GM21447 (cell line): ENCODE measurements around the gene ABCD3.
"Not testable (repeated sequence)": the region's sequence is repeated elsewhere in the genome, so short reads cannot be mapped to it uniquely, and the experiment has no call there.

Source experiments
- ATAC-seq: cut with Tn5 transposase; IDR thresholded peaks from one replicate; pipeline ENCODE4 v1.9.1; 2021; ENCODE audit not compliant: unreplicated experiment

Gene ABCD3

DNA sequence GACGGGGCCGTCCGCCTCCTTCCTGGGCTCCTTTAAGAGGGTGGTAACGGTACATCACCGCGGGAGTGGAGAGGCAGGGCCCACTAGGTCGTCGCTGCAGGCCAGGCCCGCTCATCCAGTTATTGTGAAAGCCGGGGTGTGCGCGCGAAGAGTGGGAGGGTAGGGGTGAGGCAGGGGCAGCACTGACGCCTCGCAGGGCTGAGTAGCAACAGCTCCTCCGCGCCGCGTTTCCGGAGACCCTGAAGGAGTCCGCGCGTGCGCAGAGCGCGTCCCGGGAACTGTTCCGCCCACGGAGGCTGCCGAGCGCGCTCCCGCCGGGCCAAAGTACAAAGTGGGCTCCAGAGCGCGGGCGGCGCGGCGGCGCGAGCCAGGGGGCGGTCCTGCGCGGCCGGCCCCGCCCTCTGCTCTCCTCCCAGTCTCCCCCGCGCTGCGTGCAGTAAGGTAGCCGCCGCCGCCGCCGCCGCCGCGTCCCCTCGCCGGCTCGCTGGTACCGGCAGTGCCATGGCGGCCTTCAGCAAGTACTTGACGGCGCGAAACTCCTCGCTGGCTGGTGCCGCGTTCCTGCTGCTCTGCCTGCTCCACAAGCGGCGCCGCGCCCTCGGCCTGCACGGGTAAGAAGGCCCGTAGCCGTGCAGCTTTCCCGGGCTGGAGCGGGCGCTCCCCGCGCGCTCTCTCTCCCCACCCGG is at the start of gene ABCD3:
TSS of gene ABCD3 (plus strand) at position 412 of the 686 bp plus-strand sequence. CDS start at position 502, 90 bp downstream.
- peak; percentile 91 for ATAC-seq

- ATAC-seq = not testable (repeated sequence)
Measured at GRCh38 chr1:94372771-94373170, 45.4 kb upstream of the ABCD3 start.

- ATAC-seq = not testable (repeated sequence)
Measured at GRCh38 chr1:94373311-94373710, 44.9 kb upstream of the ABCD3 start.

- not testable (repeated sequence) for ATAC-seq
Measured at GRCh38 chr1:94375666-94376065, 42.5 kb upstream of the ABCD3 start.

DNA sequence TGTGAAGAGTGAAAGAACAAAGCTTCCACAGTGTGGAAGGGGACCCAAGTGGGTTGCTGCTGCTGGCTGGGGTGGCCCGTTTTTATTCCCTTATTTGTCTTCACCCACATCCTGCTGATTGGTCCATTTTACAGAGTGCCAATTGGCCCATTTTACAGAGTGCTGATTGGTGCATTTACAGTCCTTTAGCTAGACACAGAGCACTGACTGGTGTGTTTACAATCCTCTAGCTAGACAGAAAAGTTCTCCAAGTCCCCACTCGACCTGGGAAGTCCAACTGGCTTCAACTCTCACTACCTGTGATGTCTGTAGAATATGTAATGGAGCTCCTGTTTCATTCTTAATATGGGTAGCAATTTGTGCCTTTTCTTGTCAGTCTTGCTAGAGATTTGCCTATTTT is 39.7 kb upstream of the ABCD3 start:
- ATAC-seq = not testable (repeated sequence)

DNA sequence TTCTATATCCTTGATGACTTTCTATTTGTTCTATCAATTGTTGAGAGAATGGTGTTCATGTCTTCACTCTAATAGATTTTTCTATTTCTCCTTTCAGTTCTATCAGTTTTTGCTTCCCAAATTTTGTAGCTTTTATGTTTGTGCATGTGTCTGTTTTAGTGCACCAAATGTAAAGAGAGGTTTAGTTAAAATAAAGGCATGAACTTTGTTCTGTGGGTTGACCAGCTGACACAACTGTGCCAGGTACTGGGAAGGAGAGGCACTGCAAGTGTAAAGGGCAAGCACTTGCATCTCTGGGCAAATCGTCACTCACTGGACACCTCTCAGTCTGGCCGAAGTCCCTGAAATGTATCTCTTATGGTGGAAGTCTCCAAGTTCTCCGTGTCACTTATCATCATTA is 38.6 kb upstream of the ABCD3 start:
- no peak for ATAC-seq

- no peak for ATAC-seq
Measured at GRCh38 chr1:94382201-94382600, 36.0 kb upstream of the ABCD3 start.

DNA sequence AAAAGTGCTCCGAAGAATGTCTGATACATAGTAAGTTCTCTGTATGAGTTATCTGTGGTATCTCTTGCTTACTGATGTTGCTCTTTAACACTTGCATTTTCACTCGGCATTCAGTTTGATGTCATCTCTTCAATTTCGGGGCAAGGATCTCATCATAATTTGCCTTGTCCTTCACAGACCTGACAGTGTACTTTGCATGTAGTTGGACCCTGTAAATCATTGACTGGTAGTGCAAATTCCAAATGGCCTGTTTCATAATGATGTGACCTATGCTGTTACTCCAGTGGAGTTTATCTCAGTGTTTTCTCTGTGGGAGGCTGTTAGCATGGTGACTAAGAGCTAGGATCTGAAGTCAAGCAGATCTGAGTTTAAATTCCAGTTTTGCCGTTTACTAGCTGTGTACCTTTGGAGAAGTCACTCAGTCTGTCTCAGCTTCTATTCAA is 34.2 kb upstream of the ABCD3 start:
- no peak for ATAC-seq

GRCh38 chr1:94384485-94385265 is 33.5 kb upstream of the ABCD3 start:
- no peak for ATAC-seq

- ATAC-seq = no peak
Measured at GRCh38 chr1:94385308-94385929, 32.8 kb upstream of the ABCD3 start.

DNA sequence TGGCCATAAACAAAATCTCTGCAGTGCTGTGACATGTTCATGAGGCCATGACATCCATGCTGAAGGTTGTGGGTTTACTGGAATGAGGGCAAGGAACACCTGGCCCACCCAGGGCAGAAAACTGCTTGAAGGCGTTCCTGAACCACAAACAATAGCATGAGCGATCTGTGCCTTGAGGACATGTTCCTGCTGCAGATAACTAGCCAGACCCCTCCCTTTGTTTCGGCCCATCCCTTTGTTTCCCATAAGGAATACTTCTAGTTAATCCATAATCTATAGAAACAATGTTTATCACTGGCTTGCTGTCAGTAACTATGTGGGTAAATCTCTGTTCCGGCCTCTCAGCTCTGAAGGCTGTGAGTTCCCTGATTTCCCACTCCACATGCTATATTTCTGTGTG is 28.9 kb upstream of the ABCD3 start:
- no peak for ATAC-seq

DNA sequence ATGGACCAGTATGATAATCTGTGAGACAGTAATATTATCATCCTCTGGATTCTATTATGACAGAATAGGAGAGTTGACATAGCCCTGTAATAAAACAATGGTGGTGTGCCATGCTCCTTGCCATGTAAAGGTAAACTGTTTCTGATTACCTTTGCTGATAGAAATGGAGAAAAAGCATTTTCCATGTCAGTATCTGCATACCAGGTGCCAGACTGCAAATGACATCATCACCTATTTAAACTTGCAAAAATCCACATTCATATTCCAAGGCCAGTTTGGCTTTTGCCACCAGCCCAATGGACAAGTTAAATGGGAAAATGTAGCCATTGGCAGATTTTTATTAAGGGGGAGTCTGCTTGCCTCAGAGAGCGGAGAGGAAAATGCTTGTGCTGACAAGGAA is 23.9 kb upstream of the ABCD3 start:
- ATAC-seq = no peak

- ATAC-seq = no peak
Measured at GRCh38 chr1:94395231-94395630, 23.0 kb upstream of the ABCD3 start.

- ATAC-seq = no peak
Measured at GRCh38 chr1:94395748-94396309, 22.4 kb upstream of the ABCD3 start.

- ATAC-seq = no peak
Measured at GRCh38 chr1:94396356-94397010, 21.7 kb upstream of the ABCD3 start.

DNA sequence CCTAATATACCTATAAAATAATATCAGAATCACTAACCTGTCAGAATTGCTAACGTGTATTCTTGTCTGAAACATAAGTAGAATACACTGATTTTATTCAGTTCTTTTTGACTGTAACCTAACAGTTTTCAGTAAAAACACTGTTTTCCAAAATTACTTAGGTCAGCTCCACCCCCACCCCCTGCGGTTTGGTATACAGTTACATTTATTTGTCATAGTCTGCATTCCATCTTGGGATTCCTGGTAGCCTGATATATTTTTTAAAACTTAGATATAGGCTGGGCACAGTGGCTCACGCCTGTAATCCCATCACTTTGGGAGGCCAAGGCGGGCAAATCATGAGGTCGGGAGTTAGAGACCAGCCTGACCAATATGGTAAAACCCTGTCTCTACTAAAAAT is 19.8 kb upstream of the ABCD3 start:
- no peak for ATAC-seq

- no peak for ATAC-seq
Measured at GRCh38 chr1:94399453-94399852, 18.7 kb upstream of the ABCD3 start.

DNA sequence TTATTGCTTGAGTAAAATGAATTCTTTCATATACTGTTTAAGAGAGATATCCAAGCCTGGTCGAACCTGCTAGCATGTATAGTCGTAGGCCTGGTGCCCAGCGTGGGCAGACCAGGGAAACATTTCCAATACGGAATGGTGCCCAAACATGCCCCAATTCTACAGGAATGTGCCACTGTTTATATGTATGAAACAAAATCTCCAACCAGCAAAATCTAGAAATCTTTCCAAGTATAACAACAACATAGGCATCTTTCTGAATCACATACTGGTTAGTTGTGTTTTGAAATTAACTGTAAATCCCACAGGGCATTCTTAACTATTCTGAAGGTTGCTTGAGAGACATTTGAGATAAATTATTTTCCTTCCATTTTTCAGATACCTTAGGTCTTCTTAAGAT is 17.0 kb upstream of the ABCD3 start:
- ATAC-seq = no peak

GRCh38 chr1:94406446-94406845 is 11.7 kb upstream of the ABCD3 start:
- ATAC-seq = no peak

- ATAC-seq = no peak
Measured at GRCh38 chr1:94408104-94408830, 9.9 kb upstream of the ABCD3 start.
